ENCODE measurements around the gene RAMP1. TPM values are rescaled to one million over a fixed set of nuclear protein-coding genes. Genes with fewer than 3 reads are reported as not detected.

RAMP1 gene
- total and polyA plus RNA-seq, 2 of the 4 experiments (the other 2 are of a cell fraction) = 15.8 to 77.1 TPM

DNA sequence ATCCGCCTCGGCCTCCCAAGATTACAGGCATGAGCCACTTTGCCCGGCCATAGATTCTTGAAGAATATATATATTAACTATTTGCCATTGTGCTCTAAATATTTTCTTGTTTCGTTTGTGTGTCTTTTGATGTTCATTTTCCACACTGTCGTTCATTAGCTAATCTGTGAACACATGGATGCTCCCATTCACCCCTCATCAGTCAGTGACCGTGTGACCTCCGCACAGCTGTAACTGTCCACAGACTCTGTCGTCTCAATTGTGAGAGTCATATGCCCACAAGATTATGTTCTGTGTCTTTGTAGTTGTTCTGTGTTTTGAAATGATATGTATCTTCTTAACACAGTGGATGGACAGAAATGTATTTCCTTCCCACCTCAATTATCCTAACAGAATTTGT, 29.6 kb downstream of the RAMP1 start:
- Histone ChIP-seq H2BK5ac (ENCODE audit: low read depth, low read length, poor library complexity, severe bottlenecking) (no peak overlapping the region), H4K5ac (ENCODE audit: low read depth, low read length) (peak overlapping the region; percentile 90), H3K56ac (ENCODE audit: extremely low read depth, insufficient read depth, low read length) (no peak overlapping the region), H3K9ac (ENCODE audit: low read depth, low read length) (no peak overlapping the region), H4K20me1 (ENCODE audit: insufficient read depth, low read length) (no peaks in the 10 kb centered on the region), H3K4me3 (ENCODE audit: insufficient read depth, low read depth, low read length) (no peak overlapping the region), H4K91ac (ENCODE audit: insufficient read depth, low read depth, low read length) (peak overlapping the region; percentile 76), H3K23ac (ENCODE audit: low read depth, low read length) (peak overlapping the region; percentile 33; the same call in 1 of the 2 replicates), H2BK120ac (ENCODE audit: low read depth, low read length) (peak overlapping the region; percentile 80), H3K4me1 (ENCODE audit: control insufficient read depth, insufficient read depth, low read length) (peaks cover 5% of the 10 kb centered on the region; the same call in 1 of the 2 replicates), H3K27me3 (ENCODE audit: control insufficient read depth, insufficient read depth, low read length) (no peaks in the 10 kb centered on the region), H3K14ac (replicated peaks; ENCODE audit: low read depth, low read length) (peak overlapping the region; percentile 94), H2BK20ac (ENCODE audit: low read depth, low read length) (peak overlapping the region; percentile 83), H2AK9ac (replicated peaks; ENCODE audit: low read depth, low read length, poor library complexity) (no peak overlapping the region), H3K18ac (ENCODE audit: low read depth, low read length) (peak overlapping the region; percentile 90), H3K9me3 (ENCODE audit: control insufficient read depth, insufficient read depth, low read length) (no peaks in the 10 kb centered on the region), H3K4ac (ENCODE audit: low read depth, low read length) (peak overlapping the region; percentile 85), H2AFZ (replicated peaks; ENCODE audit: low read length, poor library complexity) (no peak overlapping the region), H3K27ac (ENCODE audit: insufficient read depth, low read length) (peak overlapping the region; percentile 45; the same call in 1 of the 2 replicates), H3K36me3 (ENCODE audit: control insufficient read depth, insufficient read depth, low read length) (no peaks in the 10 kb centered on the region), H3K9me1 (ENCODE audit: insufficient read depth, low read length) (peaks cover 15% of the 10 kb centered on the region), H2AK5ac (ENCODE audit: low read depth, low read length) (peak overlapping the region; percentile 92), H4K8ac (ENCODE audit: low read depth in 2 of 2, low read length in 2 of 2) (peak overlapping the region in 1 of 2 experiments; percentile 33; a peak in 1 of 4 replicates), H3K4me2 (ENCODE audit: low read depth, low read length) (no peak overlapping the region), H2BK15ac (ENCODE audit: low read depth, low read length) (peak overlapping the region; percentile 72; the same call in 1 of the 3 replicates), H3K79me1 (ENCODE audit: low read depth in 1 of 2, low read length in 2 of 2) (peaks cover 0 to 4% of the 10 kb centered on the region in 2 experiments; a peak in 1 of 4 replicates)
- no TSS peak for BruUV-seq (replicated peaks)
- ChIA-PET POLR2A (ENCODE audit: unreplicated experiment) (no interaction called here), CTCF (no interaction called here)
- ATAC-seq (ENCODE audit: low read depth) (no peak), DNase-seq (no peak)
- no CpG with 5 or more reads among the region's 8 CpGs for WGBS, 2 experiments (ENCODE audit: extremely low coverage in 2 of 2, insufficient read length in 1 of 2)
- in situ Hi-C loops (cut with MboI; ENCODE audit: low sequenced_read_pairs) = no loop called here
- intact Hi-C loops (cut with micrococcal nuclease) = no loop called here
- dilution Hi-C loops (cut with HindIII; ENCODE audit: low sequenced_read_pairs, unreplicated experiment) = no loop called here
- TF ChIP-seq RFX5 (IDR thresholded peaks at IDR 0.05; ENCODE audit: low read depth, low read length) = no peak
- no peak for TF ChIP-seq CHD1 (IDR thresholded peaks at IDR 0.05; ENCODE audit: low read depth, low read length)
- TF ChIP-seq POLR2A (IDR thresholded peaks at IDR 0.05; ENCODE audit: low read depth, low read length) = no peak
- TF ChIP-seq, protein P1, sequence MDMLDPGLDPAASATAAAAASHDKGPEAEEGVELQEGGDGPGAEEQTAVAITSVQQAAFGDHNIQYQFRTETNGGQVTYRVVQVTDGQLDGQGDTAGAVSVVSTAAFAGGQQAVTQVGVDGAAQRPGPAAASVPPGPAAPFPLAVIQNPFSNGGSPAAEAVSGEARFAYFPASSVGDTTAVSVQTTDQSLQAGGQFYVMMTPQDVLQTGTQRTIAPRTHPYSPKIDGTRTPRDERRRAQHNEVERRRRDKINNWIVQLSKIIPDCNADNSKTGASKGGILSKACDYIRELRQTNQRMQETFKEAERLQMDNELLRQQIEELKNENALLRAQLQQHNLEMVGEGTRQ (IDR thresholded peaks at IDR 0.05; ENCODE audit: low read depth, low read length) = no peak
- TF ChIP-seq MAFK (IDR thresholded peaks at IDR 0.05; ENCODE audit: low read depth, low read length) = no peak
- no peak for TF ChIP-seq BHLHE40 (IDR thresholded peaks at IDR 0.05; ENCODE audit: low read depth, low read length)
- TF ChIP-seq RAD21 (IDR thresholded peaks at IDR 0.05; ENCODE audit: low read length) = no peak
- no peak for TF ChIP-seq MAZ (IDR thresholded peaks at IDR 0.05; ENCODE audit: borderline replicate concordance, low read depth, low read length)
- TF ChIP-seq RCOR1 (IDR thresholded peaks at IDR 0.05; ENCODE audit: insufficient replicate concordance, low read length) = no peak
- TF ChIP-seq, protein P2, sequence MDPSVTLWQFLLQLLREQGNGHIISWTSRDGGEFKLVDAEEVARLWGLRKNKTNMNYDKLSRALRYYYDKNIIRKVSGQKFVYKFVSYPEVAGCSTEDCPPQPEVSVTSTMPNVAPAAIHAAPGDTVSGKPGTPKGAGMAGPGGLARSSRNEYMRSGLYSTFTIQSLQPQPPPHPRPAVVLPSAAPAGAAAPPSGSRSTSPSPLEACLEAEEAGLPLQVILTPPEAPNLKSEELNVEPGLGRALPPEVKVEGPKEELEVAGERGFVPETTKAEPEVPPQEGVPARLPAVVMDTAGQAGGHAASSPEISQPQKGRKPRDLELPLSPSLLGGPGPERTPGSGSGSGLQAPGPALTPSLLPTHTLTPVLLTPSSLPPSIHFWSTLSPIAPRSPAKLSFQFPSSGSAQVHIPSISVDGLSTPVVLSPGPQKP (IDR thresholded peaks at IDR 0.05; ENCODE audit: borderline replicate concordance, low read depth, low read length) = no peak
- no peak for TF ChIP-seq MXI1 (IDR thresholded peaks at IDR 0.05; ENCODE audit: borderline replicate concordance, low read depth, low read length)
- TF ChIP-seq SMC3 (IDR thresholded peaks at IDR 0.05; ENCODE audit: low read depth, low read length) = no peak
